ENCODE data around the gene KDM4C. TPM values are rescaled to one million over a fixed set of nuclear protein-coding genes. Genes with fewer than 3 reads are reported as not detected.

The KDM4C gene
- total RNA-seq, 2 experiments from 2014 or later, result 51.5 to 60.3 TPM

- CTCF ChIA-PET (ENCODE audit: unreplicated experiment), result no interaction called here
- Histone ChIP-seq H3K9me2 (ENCODE audit: insufficient read depth, low read length) (no peaks in the 10 kb centered on the region), H3K4me1 (ENCODE audit: insufficient read depth, low read length, poor library complexity, severe bottlenecking) (no peaks in the 10 kb centered on the region), H3K4me2 (ENCODE audit: low read length) (no peak overlapping the region), H2AFZ (ENCODE audit: low read length) (no peak overlapping the region), H3K36me3 (ENCODE audit: insufficient read depth, low read length) (peaks cover 24% of the 10 kb centered on the region), H3K27ac (ENCODE audit: low read depth, low read length, poor library complexity, severe bottlenecking) (no peak overlapping the region), H3K9me3 (ENCODE audit: low read length) (no peaks in the 10 kb centered on the region), H3K4me3 (ENCODE audit: low read depth, low read length, poor library complexity, severe bottlenecking) (no peak overlapping the region), H4K20me1 (ENCODE audit: insufficient read depth, low read length) (no peaks in the 10 kb centered on the region), H3K79me2 (ENCODE audit: insufficient read depth, low read depth, low read length) (no peaks in the 10 kb centered on the region)
- BruUV-seq (replicated peaks), result no TSS peak
- intact Hi-C loops (cut with micrococcal nuclease; ENCODE audit: unreplicated experiment), result no loop called here
- no peak for TF ChIP-seq CTCF (conservative IDR thresholded peaks at IDR 0.05; ENCODE audit: low read length)
- TF ChIP-seq EZH2phosphoT487 (IDR thresholded peaks at IDR 0.05; ENCODE audit: borderline replicate concordance, low read depth, low read length), result no peak
- DNase-seq (ENCODE audit: low spot score), result no peak
- POLR2A ChIA-PET, result interaction anchor here (0.6 to 1.1 kb wide), 3 partner anchors 12 to 156 kb away, joined by 4 to 5 read pairs (median 4); no protein-coding TSS in a partner anchor
Observed at GRCh38 chr9:6897207-6897822, 139.5 kb downstream of the KDM4C start.

GRCh38 chr9:6897898-6898302 is 140.1 kb downstream of the KDM4C start:
- intact Hi-C loops (cut with micrococcal nuclease; ENCODE audit: unreplicated experiment), result no loop called here
- H3K4me1 ChIP-seq (ENCODE audit: insufficient read depth, low read length, poor library complexity, severe bottlenecking), result no peaks in the 10 kb centered on the region
- no peaks in the 10 kb centered on the region for H3K9me3 ChIP-seq (ENCODE audit: low read length)
- H3K36me3 ChIP-seq (ENCODE audit: insufficient read depth, low read length), result peaks cover 21% of the 10 kb centered on the region
- TF ChIP-seq CTCF (conservative IDR thresholded peaks at IDR 0.05; ENCODE audit: low read length) (no peak), EZH2phosphoT487 (IDR thresholded peaks at IDR 0.05; ENCODE audit: borderline replicate concordance, low read depth, low read length) (no peak)
- H2AFZ ChIP-seq (ENCODE audit: low read length), result no peak overlapping the region
- ChIA-PET POLR2A (interaction anchor here (0.5 to 1.1 kb wide), 5 partner anchors 12 to 903 kb away, joined by 3 to 5 read pairs (median 4); no protein-coding TSS in a partner anchor), CTCF (ENCODE audit: unreplicated experiment) (no interaction called here)
- H3K9me2 ChIP-seq (ENCODE audit: insufficient read depth, low read length), result no peaks in the 10 kb centered on the region
- H4K20me1 ChIP-seq (ENCODE audit: insufficient read depth, low read length), result no peaks in the 10 kb centered on the region
- no peak overlapping the region for H3K4me3 ChIP-seq (ENCODE audit: low read depth, low read length, poor library complexity, severe bottlenecking)
- H3K79me2 ChIP-seq (ENCODE audit: insufficient read depth, low read depth, low read length), result no peaks in the 10 kb centered on the region
- no TSS peak for BruUV-seq (replicated peaks)
- H3K27ac ChIP-seq (ENCODE audit: low read depth, low read length, poor library complexity, severe bottlenecking), result no peak overlapping the region
- H3K4me2 ChIP-seq (ENCODE audit: low read length), result no peak overlapping the region
- no peak for DNase-seq (ENCODE audit: low spot score)

- no peak for TF ChIP-seq EZH2phosphoT487 (IDR thresholded peaks at IDR 0.05; ENCODE audit: borderline replicate concordance, low read depth, low read length)
- ChIA-PET CTCF (ENCODE audit: unreplicated experiment) (no interaction called here), POLR2A (interaction anchor here (0.5 kb wide), 1 partner anchor 63 kb away, joined by 3 read pairs; no protein-coding TSS in a partner anchor)
- H2AFZ ChIP-seq (ENCODE audit: low read length), result no peak overlapping the region
- H3K79me2 ChIP-seq (ENCODE audit: insufficient read depth, low read depth, low read length), result no peaks in the 10 kb centered on the region
- H4K20me1 ChIP-seq (ENCODE audit: insufficient read depth, low read length), result no peaks in the 10 kb centered on the region
- no peak overlapping the region for H3K4me2 ChIP-seq (ENCODE audit: low read length)
- intact Hi-C loops (cut with micrococcal nuclease; ENCODE audit: unreplicated experiment), result no loop called here
- no peaks in the 10 kb centered on the region for H3K9me3 ChIP-seq (ENCODE audit: low read length)
- H3K9me2 ChIP-seq (ENCODE audit: insufficient read depth, low read length), result no peaks in the 10 kb centered on the region
- H3K36me3 ChIP-seq (ENCODE audit: insufficient read depth, low read length), result peaks cover 10% of the 10 kb centered on the region
- no peak for DNase-seq (ENCODE audit: low spot score)
- H3K4me1 ChIP-seq (ENCODE audit: insufficient read depth, low read length, poor library complexity, severe bottlenecking), result no peaks in the 10 kb centered on the region
- H3K4me3 ChIP-seq (ENCODE audit: low read depth, low read length, poor library complexity, severe bottlenecking), result no peak overlapping the region
- no TSS peak for BruUV-seq (replicated peaks)
- H3K27ac ChIP-seq (ENCODE audit: low read depth, low read length, poor library complexity, severe bottlenecking), result no peak overlapping the region
Observed at GRCh38 chr9:6899274-6899673, 141.5 kb downstream of the KDM4C start.
